Astrocyte (in vitro differentiated cells and primary cell): ENCODE results near the gene SCGB1C1. TPM values are rescaled to one million over a fixed set of nuclear protein-coding genes. Genes with fewer than 3 reads are reported as not detected.
"Not testable (repeated sequence)": the region's sequence is repeated elsewhere in the genome, so short reads cannot be mapped to it uniquely, and the experiment has no call there.

Experiments used
- DNase-seq: peaks from one replicate; pipeline ENCODE4 v3.0.0-alpha.2; 2010; ENCODE audit warnings: low read depth
- FAIRE-seq: peaks from 2 replicates; lab custom pipeline; 2011; peaks lifted over from hg19 to GRCh38; lab: Jason Lieb, UNC
- H2AFZ ChIP-seq: 2 replicates; pipeline ENCODE4 v1.6.0; 2012; ENCODE audit warnings: low read depth, low read length, inconsistent platforms
- H3K27ac ChIP-seq: 2 replicates; pipeline ENCODE4 v1.5.1; 2011; ENCODE audit warnings: low read depth, low read length, inconsistent platforms
- H3K27me3 ChIP-seq: 2 replicates; pipeline ENCODE4 v1.6.0; 2011; ENCODE audit warnings: low read length, inconsistent platforms; ENCODE audit not compliant: insufficient read depth
- H3K36me3 ChIP-seq: 2 replicates; pipeline ENCODE4 v1.5.1; 2011; ENCODE audit warnings: low read length, inconsistent platforms; ENCODE audit not compliant: insufficient read depth
- H3K4me1 ChIP-seq: 2 replicates; pipeline ENCODE4 v1.5.1; 2011; ENCODE audit warnings: low read length, inconsistent platforms; ENCODE audit not compliant: insufficient read depth
- H3K4me2 ChIP-seq: 2 replicates; pipeline ENCODE4 v1.6.0; 2012; ENCODE audit warnings: low read length, inconsistent platforms
- H3K4me3 ChIP-seq: 2 replicates; pipeline ENCODE4 v1.5.1; 2011; ENCODE audit warnings: low read depth, mild to moderate bottlenecking, low read length, inconsistent platforms; ENCODE audit not compliant: insufficient read depth
- H3K79me2 ChIP-seq: 2 replicates; pipeline ENCODE4 v1.6.0; 2012; ENCODE audit warnings: mild to moderate bottlenecking, low read length, inconsistent platforms; ENCODE audit not compliant: insufficient read depth
- H3K9ac ChIP-seq: 2 replicates; pipeline ENCODE4 v1.6.0; 2012; ENCODE audit warnings: mild to moderate bottlenecking, low read length, inconsistent platforms
- H3K9me3 ChIP-seq: 2 replicates; pipeline ENCODE4 v1.5.1; 2012; ENCODE audit warnings: low read depth, mild to moderate bottlenecking, low read length, inconsistent platforms; ENCODE audit not compliant: insufficient read depth
- H4K20me1 ChIP-seq: 2 replicates; pipeline ENCODE4 v1.6.0; 2012; ENCODE audit warnings: low read length, inconsistent platforms; ENCODE audit not compliant: insufficient read depth
- H3K27ac Mint-ChIP-seq: one replicate; pipeline ENCODE4 v1.8.0; 2021; ENCODE audit warnings: mild to moderate bottlenecking, mixed read lengths; ENCODE audit not compliant: unreplicated experiment
- H3K27me3 Mint-ChIP-seq: one replicate; pipeline ENCODE4 v1.8.0; 2021; ENCODE audit warnings: low read depth, mixed read lengths; ENCODE audit not compliant: unreplicated experiment
- H3K36me3 Mint-ChIP-seq: one replicate; pipeline ENCODE4 v1.8.0; 2021; ENCODE audit warnings: low read depth, mixed read lengths; ENCODE audit not compliant: unreplicated experiment
- H3K4me1 Mint-ChIP-seq: one replicate; pipeline ENCODE4 v1.8.0; 2021; ENCODE audit warnings: low read depth, mixed read lengths; ENCODE audit not compliant: unreplicated experiment
- H3K4me3 Mint-ChIP-seq: one replicate; pipeline ENCODE4 v1.8.0; 2021; ENCODE audit warnings: mild to moderate bottlenecking, moderate library complexity, mixed read lengths; ENCODE audit not compliant: unreplicated experiment
- H3K9me3 Mint-ChIP-seq: one replicate; pipeline ENCODE4 v1.8.0; 2021; ENCODE audit warnings: mild to moderate bottlenecking, mixed read lengths; ENCODE audit not compliant: unreplicated experiment
- EZH2 ChIP-seq: IDR thresholded peaks from 2 replicates; pipeline ENCODE4 v1.6.1; 2012; ENCODE audit warnings: mild to moderate bottlenecking, low read length, inconsistent platforms; ENCODE audit not compliant: insufficient read depth
- total RNA-seq: library from RNA; stranded (reverse); gene quantifications from 2 replicates; pipeline ENCODE4 v1.2.1, GENCODE V29; 2021
- TF ChIP-seq, protein P1 (sequence below): IDR thresholded peaks from 2 replicates; pipeline ENCODE4 v1.5.1; 2011; ENCODE audit warnings: low read depth, mild to moderate bottlenecking, inconsistent platforms, low read length, moderate library complexity; ENCODE audit not compliant: insufficient read depth

SCGB1C1 gene
- total RNA-seq, 1 donor from 2014 or later = not detected

DNA sequence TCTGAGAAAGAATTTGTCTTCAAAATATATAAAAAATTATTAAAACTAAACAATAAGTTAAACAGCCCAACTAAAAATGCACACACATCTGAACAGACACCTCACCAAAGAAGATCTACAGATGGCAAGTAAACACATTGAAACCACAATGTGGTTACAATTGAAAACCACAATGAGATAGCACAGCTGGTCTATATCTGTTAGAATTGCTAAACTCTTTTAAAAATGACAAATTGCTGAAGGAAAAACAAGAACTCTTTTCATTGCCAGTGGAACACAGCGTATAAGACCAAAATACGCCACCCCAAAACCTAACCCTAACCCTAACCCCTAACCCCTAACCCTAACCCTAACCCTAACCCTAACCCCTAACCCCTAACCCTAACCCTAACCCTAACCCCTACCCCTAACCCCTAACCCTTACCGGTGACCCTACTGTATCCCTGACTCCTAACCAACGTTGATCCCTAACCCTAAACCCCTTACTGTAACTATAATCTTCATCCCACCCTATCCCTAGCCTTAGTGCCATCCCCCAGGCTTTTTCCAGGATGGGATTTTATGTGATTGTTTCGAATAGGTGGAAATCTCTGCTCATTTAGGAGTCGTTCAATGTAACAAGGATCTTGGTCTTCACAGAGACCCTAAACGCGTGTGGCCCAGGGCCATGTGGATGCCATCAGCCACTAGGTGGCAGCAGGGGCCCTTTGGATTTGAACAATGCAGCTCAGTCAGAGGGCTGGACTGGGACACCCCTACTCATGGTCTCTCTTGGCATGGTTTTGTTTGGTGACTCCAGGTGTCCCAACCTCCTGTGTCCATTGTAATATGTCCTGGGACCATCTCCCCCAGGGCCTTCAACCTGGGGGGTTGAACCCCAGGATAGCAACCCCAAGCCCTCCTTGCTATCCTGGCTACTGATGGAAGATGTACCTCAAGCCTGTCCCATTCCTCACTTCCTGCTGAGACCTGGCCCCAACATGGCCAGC, 1.1 kb upstream of the SCGB1C1 start:
- not testable (repeated sequence) for H3K9me3 ChIP-seq, H3K4me3 ChIP-seq, H3K9ac ChIP-seq, H3K4me2 ChIP-seq, H3K79me2 ChIP-seq, H4K20me1 ChIP-seq, H3K36me3 ChIP-seq, H3K4me1 Mint-ChIP-seq, H3K9me3 Mint-ChIP-seq, DNase-seq, H2AFZ ChIP-seq, H3K27me3 Mint-ChIP-seq, H3K4me1 ChIP-seq, H3K27ac ChIP-seq, H3K36me3 Mint-ChIP-seq, H3K4me3 Mint-ChIP-seq, H3K27me3 ChIP-seq
- peak overlapping the region; percentile 58 for H3K27ac Mint-ChIP-seq
- TF ChIP-seq, protein P1, sequence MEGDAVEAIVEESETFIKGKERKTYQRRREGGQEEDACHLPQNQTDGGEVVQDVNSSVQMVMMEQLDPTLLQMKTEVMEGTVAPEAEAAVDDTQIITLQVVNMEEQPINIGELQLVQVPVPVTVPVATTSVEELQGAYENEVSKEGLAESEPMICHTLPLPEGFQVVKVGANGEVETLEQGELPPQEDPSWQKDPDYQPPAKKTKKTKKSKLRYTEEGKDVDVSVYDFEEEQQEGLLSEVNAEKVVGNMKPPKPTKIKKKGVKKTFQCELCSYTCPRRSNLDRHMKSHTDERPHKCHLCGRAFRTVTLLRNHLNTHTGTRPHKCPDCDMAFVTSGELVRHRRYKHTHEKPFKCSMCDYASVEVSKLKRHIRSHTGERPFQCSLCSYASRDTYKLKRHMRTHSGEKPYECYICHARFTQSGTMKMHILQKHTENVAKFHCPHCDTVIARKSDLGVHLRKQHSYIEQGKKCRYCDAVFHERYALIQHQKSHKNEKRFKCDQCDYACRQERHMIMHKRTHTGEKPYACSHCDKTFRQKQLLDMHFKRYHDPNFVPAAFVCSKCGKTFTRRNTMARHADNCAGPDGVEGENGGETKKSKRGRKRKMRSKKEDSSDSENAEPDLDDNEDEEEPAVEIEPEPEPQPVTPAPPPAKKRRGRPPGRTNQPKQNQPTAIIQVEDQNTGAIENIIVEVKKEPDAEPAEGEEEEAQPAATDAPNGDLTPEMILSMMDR = peak; percentile 12
- peak; percentile 89 for FAIRE-seq

DNA sequence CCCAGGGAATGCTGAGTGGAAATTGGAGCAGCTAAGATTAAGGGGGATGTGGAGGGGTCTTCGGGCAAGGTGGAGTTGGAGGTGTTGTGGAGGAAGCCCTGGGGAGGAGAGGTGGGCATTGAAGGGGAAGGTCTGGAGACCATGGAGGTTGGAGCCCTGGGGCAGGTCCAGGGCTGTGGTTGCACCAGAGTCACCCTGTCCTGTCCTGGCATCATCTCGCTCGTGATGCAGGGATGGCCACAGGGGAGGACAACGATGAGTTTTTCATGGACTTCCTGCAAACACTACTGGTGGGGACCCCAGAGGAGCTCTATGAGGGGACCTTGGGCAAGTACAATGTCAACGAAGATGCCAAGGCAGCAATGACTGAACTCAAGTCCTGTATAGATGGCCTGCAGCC, 603 bp downstream of the SCGB1C1 start:
- H3K4me1 Mint-ChIP-seq, H3K27me3 Mint-ChIP-seq, DNase-seq, H3K9me3 Mint-ChIP-seq, H3K36me3 ChIP-seq, H3K27ac ChIP-seq, H3K4me3 ChIP-seq, H3K9me3 ChIP-seq, H3K4me1 ChIP-seq, H3K27me3 ChIP-seq, H3K79me2 ChIP-seq, H3K9ac ChIP-seq, H3K4me2 ChIP-seq, H2AFZ ChIP-seq, H3K4me3 Mint-ChIP-seq, H4K20me1 ChIP-seq, H3K27ac Mint-ChIP-seq, FAIRE-seq, H3K36me3 Mint-ChIP-seq: not testable (repeated sequence)

DNA sequence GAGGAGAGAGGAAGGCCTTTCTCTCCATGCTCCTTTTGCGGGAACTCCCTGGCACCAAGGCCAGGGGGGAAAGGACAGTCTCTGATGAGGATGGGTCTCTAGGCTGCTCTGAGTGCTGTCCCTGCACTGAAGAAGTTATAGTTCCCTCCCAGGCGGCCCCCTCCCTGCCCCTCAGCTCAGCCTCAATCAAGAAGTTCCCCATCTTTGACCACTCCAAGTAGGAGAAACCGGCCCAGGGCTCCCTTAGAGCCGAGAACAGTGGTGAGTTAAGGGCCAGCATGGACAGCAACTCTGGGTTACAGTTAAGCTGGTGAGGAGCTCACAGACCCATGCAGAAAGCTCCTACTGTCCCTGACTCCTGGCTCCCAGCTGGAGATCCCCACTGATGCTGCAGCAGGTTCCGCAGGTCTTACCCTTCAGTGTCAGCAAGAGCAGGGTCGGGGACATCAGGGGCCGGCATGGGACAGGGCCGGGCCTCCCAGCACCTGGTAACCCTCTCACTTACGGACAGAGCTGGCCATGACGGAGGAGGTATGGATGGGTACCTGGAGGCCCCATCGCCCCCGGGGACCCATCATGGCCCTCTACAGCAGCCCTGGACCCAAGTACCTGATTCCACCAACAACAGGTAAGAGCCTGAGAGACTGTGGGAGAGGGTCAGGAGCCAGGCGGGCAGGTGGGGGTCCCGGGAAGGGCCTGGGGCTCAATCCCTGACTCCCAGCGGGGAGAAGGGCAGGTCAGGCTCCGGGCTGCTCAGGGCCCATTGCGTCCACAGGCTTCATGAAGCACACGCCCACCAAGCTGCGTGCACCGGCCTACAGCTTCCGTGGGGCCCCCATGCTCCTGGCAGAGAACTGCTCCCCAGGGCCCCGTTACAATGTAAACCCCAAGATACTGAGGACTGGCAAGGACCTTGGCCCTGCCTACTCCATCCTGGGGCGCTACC, 4.2 kb downstream of the SCGB1C1 start:
- Histone ChIP-seq H3K9ac (no peak overlapping the region), H3K27ac (no peak overlapping the region), H4K20me1 (peaks cover 25% of the 10 kb centered on the region), H3K4me1 (no peaks in the 10 kb centered on the region), H3K79me2 (no peaks in the 10 kb centered on the region), H3K4me2 (no peak overlapping the region), H3K9me3 (no peaks in the 10 kb centered on the region), H3K4me3 (no peak overlapping the region), H3K27me3 (no peaks in the 10 kb centered on the region), H2AFZ (no peak overlapping the region), H3K36me3 (no peaks in the 10 kb centered on the region)
- H3K36me3 Mint-ChIP-seq = no peaks in the 10 kb centered on the region
- TF ChIP-seq EZH2 = no peak
- TF ChIP-seq, protein P1 = no peak
- DNase-seq (no peak), FAIRE-seq (no peak)
- peaks cover 3% of the 10 kb centered on the region for H3K27me3 Mint-ChIP-seq
- no peaks in the 10 kb centered on the region for H3K9me3 Mint-ChIP-seq
- H3K4me3 Mint-ChIP-seq = no peak overlapping the region
- H3K4me1 Mint-ChIP-seq = no peaks in the 10 kb centered on the region
- H3K27ac Mint-ChIP-seq = no peak overlapping the region
